Endothelial cell of umbilical vein (primary cell): ENCODE data around the gene ZNF587. TPM values are rescaled to one million over a fixed set of nuclear protein-coding genes. Genes with fewer than 3 reads are reported as not detected.

Experiments
- BruUV-seq: library from RNA; stranded (reverse); fragments of 400-500 nt; replicated peaks from 2 replicates; lab custom pipeline; 2021; lab: Mats Ljungman, UMichigan
- CTCF ChIA-PET: fragments of 300-600, 350-600 bp; sonication (Branson Sonifier 250); formaldehyde crosslinking; loops from one replicate; lab custom pipeline; 2021; ENCODE audit warnings: antibody characterized with exemption, inconsistent platforms; lab: Charles Lee
- POLR2A ChIA-PET: fragments of 300-600, 350-600 bp; sonication (Branson Sonifier 250); formaldehyde crosslinking; loops from one replicate; lab custom pipeline; 2021; ENCODE audit warnings: antibody characterized with exemption, inconsistent platforms; lab: Charles Lee
- DNase-seq: peaks from one replicate; pipeline ENCODE4 v3.0.0-alpha.2; 2011; ENCODE audit warnings: low read depth, low spot score
- FAIRE-seq: peaks from 2 replicates; lab custom pipeline; 2011; peaks lifted over from hg19 to GRCh38; lab: Jason Lieb, UNC
- H2AFZ ChIP-seq: 2 replicates; pipeline ENCODE4 v1.6.0; 2012; ENCODE audit warnings: low read depth, low read length, control low read depth, inconsistent platforms
- H3K27ac ChIP-seq: 2 replicates; pipeline ENCODE4 v1.5.1; 2011; ENCODE audit warnings: low read depth, mild to moderate bottlenecking, control low read depth, low read length, moderate library complexity; ENCODE audit not compliant: insufficient read depth
- H3K27me3 ChIP-seq, 2 experiments: 2 replicates each; pipeline versions ENCODE4 v1.6.0 to v1.6.1; 2011; ENCODE audit warnings: low read length in 2 of 2, mixed read lengths in 1 of 2; ENCODE audit not compliant: control insufficient read depth in 2 of 2, insufficient read depth in 2 of 2
- H3K36me3 ChIP-seq, 2 experiments: 2 replicates in 1 of 2; 3 replicates in 1 of 2; pipeline ENCODE4 v1.5.1; 2011; ENCODE audit warnings: low read length in 2 of 2, mild to moderate bottlenecking in 1 of 2, moderate library complexity in 1 of 2; ENCODE audit not compliant: control insufficient read depth in 2 of 2, insufficient read depth in 2 of 2; ENCODE audit errors: extremely low read depth in 1 of 2
- H3K4me1 ChIP-seq: 3 replicates; pipeline ENCODE4 v1.5.1; 2011; ENCODE audit warnings: mild to moderate bottlenecking, low read length; ENCODE audit not compliant: control insufficient read depth, insufficient read depth; ENCODE audit errors: extremely low read depth
- H3K4me2 ChIP-seq: 2 replicates; pipeline ENCODE4 v1.6.1; 2011; ENCODE audit warnings: low read length, control low read depth, mixed read lengths; ENCODE audit not compliant: insufficient read depth
- H3K4me3 ChIP-seq, 3 experiments: fragments of 200-600 bp in 1 of 3; sonication (generic), shearing (Covaris generic) in 1 of 3; replicated peaks in 1 of 3; 2 replicates each; pipeline ENCODE4 v1.5.1; 2011 to 2016; ENCODE audit warnings: control low read depth in 3 of 3, low read length in 3 of 3, mild to moderate bottlenecking in 2 of 3, inconsistent platforms in 1 of 3, low read depth in 1 of 3, moderate library complexity in 1 of 3; ENCODE audit not compliant: insufficient read depth in 1 of 3
- H3K79me2 ChIP-seq: 2 replicates; pipeline ENCODE4 v1.6.0; 2012; ENCODE audit warnings: low read length, inconsistent platforms; ENCODE audit not compliant: control insufficient read depth, insufficient read depth
- H3K9ac ChIP-seq: replicated peaks from 2 replicates; pipeline ENCODE3; 2011; ENCODE audit warnings: low read length, control low read depth; ENCODE audit not compliant: insufficient read depth; ENCODE audit errors: extremely low read depth
- H3K9me1 ChIP-seq: replicated peaks from 3 replicates; pipeline ENCODE4 v1.6.0; 2011; ENCODE audit warnings: mild to moderate bottlenecking, low read length; ENCODE audit not compliant: control insufficient read depth, insufficient read depth; ENCODE audit errors: extremely low read depth
- H3K9me3 ChIP-seq: replicated peaks from 2 replicates; pipeline ENCODE4 v1.5.1; 2012; ENCODE audit warnings: low read length, inconsistent platforms; ENCODE audit not compliant: control insufficient read depth, insufficient read depth
- H4K20me1 ChIP-seq: replicated peaks from 2 replicates; pipeline ENCODE3; 2011; ENCODE audit warnings: mild to moderate bottlenecking, low read length; ENCODE audit not compliant: control insufficient read depth, insufficient read depth; ENCODE audit errors: extremely low read depth
- EZH2 ChIP-seq: IDR thresholded peaks from 2 replicates; pipeline ENCODE4 v1.6.1; 2012; ENCODE audit warnings: borderline replicate concordance, low read depth, mild to moderate bottlenecking, moderate library complexity, low read length, inconsistent platforms; ENCODE audit not compliant: severe bottlenecking
- FOS ChIP-seq: IDR thresholded peaks from 2 replicates; pipeline ENCODE4 v1.6.1; 2011; ENCODE audit warnings: mild to moderate bottlenecking, low read length, moderate library complexity, borderline replicate concordance; ENCODE audit not compliant: insufficient read depth
- GATA2 ChIP-seq: IDR thresholded peaks from 2 replicates; pipeline ENCODE4 v1.7.0; 2011; ENCODE audit warnings: low read depth, mild to moderate bottlenecking, moderate library complexity, mixed read lengths, low read length; ENCODE audit not compliant: insufficient read length, insufficient read depth
- MAX ChIP-seq: IDR thresholded peaks from 2 replicates; pipeline ENCODE4 v1.6.1; 2011; ENCODE audit not compliant: insufficient read depth, insufficient read length
- POLR2A ChIP-seq: IDR thresholded peaks from 2 replicates; pipeline ENCODE4 v1.6.1; 2012; ENCODE audit warnings: low read depth, mild to moderate bottlenecking, control low read depth, low read length
- POLR2AphosphoS5 ChIP-seq: IDR thresholded peaks from 2 replicates; pipeline ENCODE4 v1.6.1; 2012; ENCODE audit warnings: low read depth, mild to moderate bottlenecking, control low read depth, low read length, moderate library complexity; ENCODE audit not compliant: insufficient read depth
- dilution Hi-C: fragments of 300-500 bp; cut with MboI; formaldehyde crosslinking; loops from one replicate; pipeline ENCODE4 v1.15.0; 2019; ENCODE audit warnings: low sequenced_read_pairs; ENCODE audit not compliant: extremely low pct_ligation_motif_present
- intact Hi-C: fragments of 100-400 bp; cut with micrococcal nuclease; formaldehyde crosslinking; loops from one replicate; pipeline ENCODE4 v1.10.0; 2022
- polyA plus RNA-seq, 4 experiments: library from polyadenylated mRNA; depleted of rRNA in 3 of 4; stranded (reverse) in 3 of 4; unstranded in 1 of 4; fragments of >200 nt; gene quantifications; 2 replicates each; pipeline versions ENCODE4 v1.2.1 to v1.2.3, GENCODE V29; 2011 to 2012; ENCODE audit warnings: missing spikeins in 1 of 4
- total RNA-seq: library from RNA; stranded (reverse); gene quantifications from 2 replicates; pipeline ENCODE4 v1.2.3, GENCODE V29; 2021

The ZNF587 gene
- total and polyA plus RNA-seq, 2 donors (not counting 3 experiments of a cell fraction or from before 2014, with no cell fraction given): 13.1 to 44.0 TPM

DNA sequence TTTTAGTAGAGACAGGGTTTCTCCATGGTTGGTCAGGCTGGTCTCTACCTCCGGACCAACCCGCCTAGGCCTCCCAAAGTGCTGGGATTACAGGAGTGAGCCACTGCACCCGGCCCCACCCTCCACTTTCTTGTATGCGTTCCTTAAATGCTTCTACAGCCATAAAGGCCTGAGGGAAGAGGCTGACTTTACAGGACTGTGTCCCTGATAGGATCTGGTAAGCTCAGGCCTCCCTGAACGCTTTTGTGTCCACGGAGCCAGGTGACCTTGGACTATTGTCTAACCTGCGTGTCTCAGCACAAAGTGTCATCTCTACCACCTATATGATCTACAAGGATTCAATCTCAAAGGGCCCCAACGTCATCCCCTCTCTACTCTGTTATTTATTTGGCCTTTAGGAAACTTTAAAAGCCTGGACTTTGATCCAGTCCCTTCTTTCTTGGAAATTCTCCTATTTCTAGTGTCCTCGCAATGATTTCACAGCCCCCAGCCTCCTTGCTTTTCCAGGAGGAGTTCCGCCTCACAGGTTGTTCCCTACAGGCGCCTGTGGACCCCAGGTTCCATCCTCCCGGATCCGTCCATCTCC lies 35.6 kb upstream of the ZNF587 start:
- intact Hi-C loops: loop anchor here (1.0 kb wide), 2 partner anchors 11 to 45 kb away; partner anchors contain the start of gene ZNF586
- H3K9ac ChIP-seq: peak overlapping the region; percentile 71

GRCh38 chr19:57814505-57815246 lies 35.0 kb upstream of the ZNF587 start, which contains the start of gene ZNF552:
TSS of gene ZNF552 (minus strand) at chr19:57814913. CDS start at chr19:57814743, 170 bp downstream.
- peak; percentile 89 for FAIRE-seq

More for the DNA sequence above, 35.6 kb upstream of the ZNF587 start:
- FAIRE-seq (no peak), DNase-seq (no peak)
- BruUV-seq: no TSS peak
- Histone ChIP-seq H4K20me1 (no peaks in the 10 kb centered on the region), H3K4me1 (peaks cover 2% of the 10 kb centered on the region), H3K9me1 (no peaks in the 10 kb centered on the region), H3K4me3 (peak overlapping the region; percentile 72 to 85 (median 76)), H3K79me2 (peaks cover 5% of the 10 kb centered on the region), H3K4me2 (peak overlapping the region; percentile 77), H3K36me3 (peaks cover 0 to 3% of the 10 kb centered on the region in 2 experiments), H2AFZ (peak overlapping the region; percentile 86), H3K27ac (peak overlapping the region; percentile 26), H3K9me3 (no peaks in the 10 kb centered on the region), H3K27me3 (no peaks in the 10 kb centered on the region)
- dilution Hi-C loops: no loop called here
- TF ChIP-seq EZH2: no peak
- POLR2A ChIA-PET: no interaction called here
- CTCF ChIA-PET: no interaction called here

More at GRCh38 chr19:57814505-57815246, 35.0 kb upstream of the ZNF587 start, which contains the start of gene ZNF552:
- Histone ChIP-seq H3K79me2 (peaks cover 6% of the 10 kb centered on the region), H3K9me3 (no peaks in the 10 kb centered on the region), H3K4me1 (peaks cover 2% of the 10 kb centered on the region), H3K4me2 (peak within 1 kb of the TSS; percentile 77), H3K27ac (peak within 1 kb of the TSS; percentile 26), H3K9me1 (no peaks in the 10 kb centered on the region), H4K20me1 (no peaks in the 10 kb centered on the region), H3K9ac (peak within 1 kb of the TSS; percentile 71), H3K27me3 (no peaks in the 10 kb centered on the region), H2AFZ (peak within 1 kb of the TSS; percentile 86), H3K36me3 (peaks cover 0 to 2% of the 10 kb centered on the region in 2 experiments), H3K4me3 (peak within 1 kb of the TSS; percentile 72 to 85 (median 76))
- ChIA-PET POLR2A (interaction anchor here (1.0 kb wide), 1 partner anchor 10 kb away, joined by 5 read pairs; no protein-coding TSS in a partner anchor), CTCF (interaction anchor here (1.0 to 1.2 kb wide), 3 partner anchors 11 to 102 kb away, joined by 3 to 8 read pairs (median 5); partner anchors contain the start of genes ZNF417 and ZNF586)
- peak; percentile 93 for DNase-seq
- TSS peak; percentile 47 for BruUV-seq
- TF ChIP-seq GATA2 (no peak), POLR2A (peak; percentile 90), MAX (no peak), FOS (no peak), POLR2AphosphoS5 (peak; percentile 68)
- dilution Hi-C loops: no loop called here
- intact Hi-C loops: loop anchor here (1.0 kb wide), 2 partner anchors 11 to 45 kb away; partner anchors contain the start of gene ZNF586
